Mucosa of gallbladder (tissue), 1 donor: ENCODE data around the gene PIGX. TPM values are rescaled to one million over a fixed set of nuclear protein-coding genes. Genes with fewer than 3 reads are reported as not detected.
"Not testable (repeated sequence)": the region's sequence is repeated elsewhere in the genome, so short reads cannot be mapped to it uniquely, and the experiment has no call there.

Source experiments
- DNase-seq: peaks from one replicate; pipeline ENCODE4 v3.0.0-alpha.2; 2020; ENCODE audit warnings: low spot score
- total RNA-seq: library from RNA; stranded (reverse); gene quantifications from one replicate; pipeline ENCODE4 v1.2.1, GENCODE V29; 2021
- donor health status: DM: no; HTN: no; CAD: no.

Gene PIGX
- total RNA-seq, 1 donor from 2014 or later, result 21.5 TPM

- DNase-seq, result no peak
Observed at GRCh38 chr3:196706327-196706726, 5.8 kb upstream of the PIGX start.

GRCh38 chr3:196706731-196707130 lies 5.4 kb upstream of the PIGX start:
- no peak for DNase-seq

GRCh38 chr3:196707566-196707965 lies 4.6 kb upstream of the PIGX start:
- DNase-seq, result no peak

GRCh38 chr3:196708467-196708866 lies 3.7 kb upstream of the PIGX start:
- DNase-seq, result no peak

- DNase-seq, result peak; percentile 34
Observed at GRCh38 chr3:196712514-196713413, 587 bp downstream of the PIGX start.

- not testable (repeated sequence) for DNase-seq
Observed at GRCh38 chr3:196717162-196717561, 5.0 kb downstream of the PIGX start.

GRCh38 chr3:196721097-196721496 lies 8.9 kb downstream of the PIGX start:
- DNase-seq, result no peak

GRCh38 chr3:196726788-196727675 lies 14.9 kb downstream of the PIGX start:
- no peak for DNase-seq

GRCh38 chr3:196735751-196736150 lies 23.6 kb downstream of the PIGX start:
- no peak for DNase-seq

GRCh38 chr3:196736670-196737374 lies 24.6 kb downstream of the PIGX start:
- DNase-seq, result no peak

- no peak for DNase-seq
Observed at GRCh38 chr3:196737655-196738054, 25.5 kb downstream of the PIGX start.

GRCh38 chr3:196739671-196740480 lies 27.7 kb downstream of the PIGX start, which contains the start of gene PAK2:
PAK2 (plus strand) TSS chr3:196739857; CDS start chr3:196782647, 42,790 bp downstream.
- DNase-seq, result peak; percentile 92

- DNase-seq, result peak; percentile 11
Observed at GRCh38 chr3:196740481-196741248, 28.5 kb downstream of the PIGX start.

GRCh38 chr3:196741249-196741889 lies 29.2 kb downstream of the PIGX start:
- no peak for DNase-seq

GRCh38 chr3:196743569-196743968 lies 31.4 kb downstream of the PIGX start:
- DNase-seq, result not testable (repeated sequence)

GRCh38 chr3:196749125-196749524 lies 36.9 kb downstream of the PIGX start:
- no peak for DNase-seq

- no peak for DNase-seq
Observed at GRCh38 chr3:196753201-196753600, 41.0 kb downstream of the PIGX start.

- DNase-seq, result peak; percentile 20
Observed at GRCh38 chr3:196754091-196754981, 42.2 kb downstream of the PIGX start.

GRCh38 chr3:196756732-196757131 lies 44.6 kb downstream of the PIGX start:
- DNase-seq, result no peak
